Measurements from ENCODE around the gene TP53AIP1.

TP53AIP1 gene

GRCh38 chr11:128889657-128890213 lies 52.9 kb downstream of the TP53AIP1 start:
- no peak for DNase-seq (ENCODE audit: low spot score)

GRCh38 chr11:128888034-128888985 lies 54.4 kb downstream of the TP53AIP1 start:
- DNase-seq (ENCODE audit: low spot score), result no peak

GRCh38 chr11:128886406-128887124 lies 56.1 kb downstream of the TP53AIP1 start:
- DNase-seq (ENCODE audit: low spot score), result no peak

Measured in RKO (cell line).